Keratinocyte (primary cell): ENCODE data around the gene PRKAG2. TPM values are rescaled to one million over a fixed set of nuclear protein-coding genes. Genes with fewer than 3 reads are reported as not detected.

Source experiments
- DNase-seq: peaks from one replicate; pipeline ENCODE4 v3.0.0-alpha.2; 2011; ENCODE audit warnings: low read depth, missing footprints, low spot score
- FAIRE-seq: peaks from 2 replicates; lab custom pipeline; 2011; peaks lifted over from hg19 to GRCh38; lab: Jason Lieb, UNC
- H2AFZ ChIP-seq: 2 replicates; pipeline ENCODE4 v1.6.0; 2012; ENCODE audit warnings: low read length, control low read depth, inconsistent platforms; ENCODE audit not compliant: control insufficient read depth
- H3K27ac ChIP-seq: 2 replicates; pipeline ENCODE4 v1.5.1; 2011; ENCODE audit warnings: low read length; ENCODE audit not compliant: control insufficient read depth, insufficient read depth
- H3K27me3 ChIP-seq: 3 replicates; pipeline ENCODE4 v1.6.0; 2011; ENCODE audit warnings: low read length; ENCODE audit not compliant: control insufficient read depth, insufficient read depth; ENCODE audit errors: extremely low read depth
- H3K36me3 ChIP-seq, 2 experiments: 2 replicates in 1 of 2; 3 replicates in 1 of 2; pipeline ENCODE4 v1.5.1; 2011; ENCODE audit warnings: low read length in 2 of 2, mild to moderate bottlenecking in 1 of 2; ENCODE audit not compliant: control insufficient read depth in 2 of 2, insufficient read depth in 2 of 2; ENCODE audit errors: extremely low read depth in 1 of 2
- H3K4me1 ChIP-seq: 3 replicates; pipeline ENCODE4 v1.5.1; 2011; ENCODE audit warnings: low read length; ENCODE audit not compliant: control insufficient read depth, insufficient read depth; ENCODE audit errors: extremely low read depth
- H3K4me2 ChIP-seq: 3 replicates; pipeline ENCODE4 v1.6.0; 2011; ENCODE audit warnings: low read depth, low read length; ENCODE audit not compliant: control insufficient read depth, insufficient read depth; ENCODE audit errors: extremely low read depth
- H3K4me3 ChIP-seq, 3 experiments: fragments of 200-600 bp in 1 of 3; sonication (generic) in 1 of 3; 2 replicates in 2 of 3; 3 replicates in 1 of 3; pipeline ENCODE4 v1.5.1; 2011 to 2016; ENCODE audit warnings: low read length in 3 of 3, mild to moderate bottlenecking in 3 of 3, control low read depth in 2 of 3, inconsistent platforms in 1 of 3, low read depth in 1 of 3, mixed read lengths in 1 of 3, mixed run types in 1 of 3, moderate library complexity in 1 of 3; ENCODE audit not compliant: control insufficient read depth in 2 of 3, insufficient read depth in 2 of 3; ENCODE audit errors: extremely low read depth in 1 of 3
- H3K79me2 ChIP-seq: 2 replicates; pipeline ENCODE4 v1.6.0; 2012; ENCODE audit warnings: low read length; ENCODE audit not compliant: control insufficient read depth, insufficient read depth
- H3K9ac ChIP-seq: 3 replicates; pipeline ENCODE4 v1.6.0; 2011; ENCODE audit warnings: low read length; ENCODE audit not compliant: control insufficient read depth, insufficient read depth; ENCODE audit errors: extremely low read depth
- H3K9me1 ChIP-seq: 3 replicates; pipeline ENCODE4 v1.6.0; 2011; ENCODE audit warnings: low read length; ENCODE audit not compliant: control insufficient read depth, insufficient read depth; ENCODE audit errors: extremely low read depth
- H3K9me3 ChIP-seq: 2 replicates; pipeline ENCODE4 v1.5.1; 2012; ENCODE audit warnings: low read depth, low read length; ENCODE audit not compliant: control insufficient read depth
- H4K20me1 ChIP-seq: 3 replicates; pipeline ENCODE4 v1.6.0; 2011; ENCODE audit warnings: low read length; ENCODE audit not compliant: control insufficient read depth, insufficient read depth; ENCODE audit errors: extremely low read depth
- CTCF ChIP-seq, 3 experiments: IDR thresholded peaks in 1 of 3; conservative IDR thresholded peaks in 1 of 3; optimal IDR thresholded peaks in 1 of 3; 2 replicates in 2 of 3; 3 replicates in 1 of 3; pipeline versions ENCODE3 to v1.5.1; 2011; ENCODE audit warnings: low read length in 3 of 3, mild to moderate bottlenecking in 3 of 3, moderate library complexity in 2 of 3, control low read depth in 1 of 3, inconsistent platforms in 1 of 3; ENCODE audit not compliant: insufficient read depth in 2 of 3; ENCODE audit errors: extremely low read depth in 1 of 3
- EZH2 ChIP-seq: IDR thresholded peaks from one replicate; pipeline ENCODE4 v1.6.1; 2012; ENCODE audit warnings: inconsistent platforms, mild to moderate bottlenecking, low read length, moderate library complexity
- dilution Hi-C: fragments of 300-500 bp; cut with MboI; formaldehyde crosslinking; loops from one replicate; pipeline ENCODE4 v1.7.0; 2020; ENCODE audit warnings: low sequenced_read_pairs; ENCODE audit not compliant: extremely low pct_ligation_motif_present
- polyA plus RNA-seq, 5 experiments: library from polyadenylated mRNA; depleted of rRNA in 3 of 5; stranded (reverse) in 3 of 5; stranded (forward) in 1 of 5; unstranded in 1 of 5; fragments of >200 nt; gene quantifications; 1 replicate in 1 of 5; 2 replicates in 3 of 5; 3 replicates in 1 of 5; pipeline versions ENCODE4 v1.2.1 to v1.2.3, GENCODE V29; 2011 to 2012; ENCODE audit warnings: missing spikeins in 2 of 5, low read depth in 1 of 5, low replicate concordance in 1 of 5

PRKAG2 gene
- polyA plus RNA-seq, 1 donor (not counting 4 experiments of a cell fraction or from before 2014, with no cell fraction given), result 39.5 TPM

GRCh38 chr7:151817981-151818673 is 58.8 kb downstream of the PRKAG2 start:
- TF ChIP-seq EZH2 (no peak), CTCF (optimal IDR thresholded peaks at IDR 0.05 in 1 of 3, IDR thresholded peaks at IDR 0.05 in 1 of 3, conservative IDR thresholded peaks at IDR 0.05 in 1 of 3; ENCODE audit: extremely low read depth in 1 of 3, insufficient read depth in 2 of 3, low read length in 3 of 3) (no peak)
- no peak overlapping the region for H3K4me3 ChIP-seq
- no peaks in the 10 kb centered on the region for H4K20me1 ChIP-seq
- H2AFZ ChIP-seq, result no peak overlapping the region
- no peaks in the 10 kb centered on the region for H3K36me3 ChIP-seq
- H3K4me2 ChIP-seq, result no peak overlapping the region
- H3K4me1 ChIP-seq, result no peaks in the 10 kb centered on the region
- DNase-seq (no peak), FAIRE-seq (no peak)
- no peak overlapping the region for H3K27ac ChIP-seq
- H3K27me3 ChIP-seq, result peaks cover 7% of the 10 kb centered on the region
- H3K9me1 ChIP-seq, result no peaks in the 10 kb centered on the region
- dilution Hi-C loops, result no loop called here
- H3K9ac ChIP-seq, result no peak overlapping the region
- H3K79me2 ChIP-seq, result no peaks in the 10 kb centered on the region
- no peaks in the 10 kb centered on the region for H3K9me3 ChIP-seq

GRCh38 chr7:151817315-151817690 is 59.6 kb downstream of the PRKAG2 start:
- TF ChIP-seq CTCF (optimal IDR thresholded peaks at IDR 0.05 in 1 of 3, IDR thresholded peaks at IDR 0.05 in 1 of 3, conservative IDR thresholded peaks at IDR 0.05 in 1 of 3; ENCODE audit: extremely low read depth in 1 of 3, insufficient read depth in 2 of 3, low read length in 3 of 3) (no peak), EZH2 (no peak)
- no peaks in the 10 kb centered on the region for H3K9me3 ChIP-seq
- no peaks in the 10 kb centered on the region for H4K20me1 ChIP-seq
- FAIRE-seq (no peak), DNase-seq (no peak)
- no peaks in the 10 kb centered on the region for H3K4me1 ChIP-seq
- H3K4me3 ChIP-seq, result no peak overlapping the region
- no peaks in the 10 kb centered on the region for H3K36me3 ChIP-seq
- no peak overlapping the region for H2AFZ ChIP-seq
- H3K9ac ChIP-seq, result no peak overlapping the region
- no peaks in the 10 kb centered on the region for H3K79me2 ChIP-seq
- H3K4me2 ChIP-seq, result no peak overlapping the region
- no peak overlapping the region for H3K27ac ChIP-seq
- H3K27me3 ChIP-seq, result peaks cover 7% of the 10 kb centered on the region
- no peaks in the 10 kb centered on the region for H3K9me1 ChIP-seq
- dilution Hi-C loops, result no loop called here
